MV-4-11 (cell line): ENCODE measurements around the gene SOX8.
A peak's percentile ranks its signal among the peaks of the same experiment; 100 is the strongest.
"Not testable (repeated sequence)": the region's sequence is repeated elsewhere in the genome, so short reads cannot be mapped to it uniquely, and the experiment has no call there.

Experiments
- DNase-seq: peaks from one replicate; lab custom pipeline; 2025; lab: John Stamatoyannopoulos, UW

Gene SOX8

GRCh38 chr16:955766-956165 lies 25.8 kb upstream of the SOX8 start:
- DNase-seq = not testable (repeated sequence)

GRCh38 chr16:959232-960040 lies 22.1 kb upstream of the SOX8 start:
- DNase-seq = no peak

GRCh38 chr16:962366-962765 lies 19.2 kb upstream of the SOX8 start:
- DNase-seq = no peak

- DNase-seq = no peak
These were observed 18.4 kb upstream of the SOX8 start for GRCh38 chr16:962901-963814.

- DNase-seq = no peak
These were observed 17.7 kb upstream of the SOX8 start for GRCh38 chr16:963913-964312.

- DNase-seq = no peak
These were observed 17.1 kb upstream of the SOX8 start for GRCh38 chr16:964356-965035.

GRCh38 chr16:965036-965395 lies 16.6 kb upstream of the SOX8 start:
- no peak for DNase-seq

GRCh38 chr16:965487-965886 lies 16.1 kb upstream of the SOX8 start:
- no peak for DNase-seq

GRCh38 chr16:966035-966434 lies 15.5 kb upstream of the SOX8 start:
- DNase-seq = no peak

- DNase-seq = no peak
These were observed 15.1 kb upstream of the SOX8 start for GRCh38 chr16:966505-966904.

- DNase-seq = no peak
These were observed 14.5 kb upstream of the SOX8 start for GRCh38 chr16:967077-967541.

- no peak for DNase-seq
These were observed 13.8 kb upstream of the SOX8 start for GRCh38 chr16:967546-968295.

- no peak for DNase-seq
These were observed 12.9 kb upstream of the SOX8 start for GRCh38 chr16:968620-969019.

GRCh38 chr16:969508-970385 lies 11.8 kb upstream of the SOX8 start:
- no peak for DNase-seq

GRCh38 chr16:970386-970765 lies 11.2 kb upstream of the SOX8 start:
- no peak for DNase-seq

GRCh38 chr16:970766-971581 lies 10.6 kb upstream of the SOX8 start, which contains the start of gene LMF1:
TSS of gene LMF1 (minus strand) at chr16:970984. CDS start at chr16:970980, 4 bp downstream.
- DNase-seq = peak; percentile 86

- DNase-seq = no peak
These were observed 10.0 kb upstream of the SOX8 start for GRCh38 chr16:971582-971905.

- DNase-seq = no peak
These were observed 9.6 kb upstream of the SOX8 start for GRCh38 chr16:971981-972315.

- no peak for DNase-seq
These were observed 9.1 kb upstream of the SOX8 start for GRCh38 chr16:972316-973002.

- no peak for DNase-seq
These were observed 8.2 kb upstream of the SOX8 start for GRCh38 chr16:973366-973765.
